ENCODE data around the gene SETSIP. TPM values are rescaled to one million over a fixed set of nuclear protein-coding genes. Genes with fewer than 3 reads are reported as not detected.
"Not testable (repeated sequence)": the region's sequence is repeated elsewhere in the genome, so short reads cannot be mapped to it uniquely, and the experiment has no call there.

Gene SETSIP
- total and polyA plus RNA-seq, 2 of the 8 experiments (the other 6 are each of a cell fraction or from before 2014, with no cell fraction given), result 0.14 TPM; not detected in 1

DNA sequence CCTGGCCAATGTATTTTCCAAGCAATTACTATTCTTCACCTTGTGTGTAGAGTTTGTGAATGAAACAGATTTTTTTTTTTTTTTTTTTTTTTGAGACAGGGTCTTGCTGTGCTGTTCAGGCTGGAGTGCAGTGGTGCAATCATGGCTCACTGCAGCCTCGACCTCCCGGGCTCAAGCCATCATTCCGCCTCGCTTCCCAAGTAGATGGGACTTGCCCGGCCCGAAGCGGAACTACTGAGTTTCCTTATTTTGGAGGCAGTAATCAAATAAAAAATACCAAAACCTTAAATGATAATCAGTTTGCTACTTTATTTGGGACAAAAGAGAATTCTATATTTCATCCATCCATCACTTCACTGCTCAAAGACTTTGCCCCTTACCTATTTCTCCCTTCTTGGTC lies 4.2 kb upstream of the SETSIP start (continued):
- no peak for TF ChIP-seq CBX5 (IDR thresholded peaks at IDR 0.05; ENCODE audit: low read depth, low read length)
- TF ChIP-seq RNF2 (IDR thresholded peaks at IDR 0.05; ENCODE audit: borderline replicate concordance, low read depth, low read length, missing control alignments, poor library complexity, severe bottlenecking), result no peak

DNA sequence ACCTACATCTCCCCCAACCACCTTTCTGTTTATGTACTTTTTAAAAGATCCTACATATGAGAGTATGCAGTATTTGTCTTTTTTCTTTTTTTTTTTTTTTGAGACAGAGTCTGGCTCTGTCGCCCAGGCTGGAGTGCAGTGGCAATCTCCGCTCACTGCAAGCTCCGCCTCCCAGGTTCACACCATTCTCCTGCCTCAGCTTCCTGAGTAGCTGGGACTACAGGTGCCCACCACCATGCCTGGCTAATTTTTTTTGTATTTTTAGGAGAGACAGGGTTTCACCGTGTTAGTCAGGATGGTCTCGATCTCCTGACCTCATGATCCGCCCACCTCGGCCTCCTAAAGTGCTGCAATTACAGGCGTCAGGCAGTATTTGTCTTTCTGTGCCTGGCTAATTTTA lies 2.9 kb upstream of the SETSIP start:
- H4K8ac ChIP-seq (ENCODE audit: extremely low read depth, insufficient read depth, low read length); DNase-seq (ENCODE audit: low read depth in 1 of 2, low spot score in 2 of 2); H3K27me3 ChIP-seq (replicated peaks in 1 of 4; ENCODE audit: control insufficient read depth in 3 of 4, extremely low read depth in 1 of 4, insufficient read depth in 3 of 4, low read length in 3 of 4); H2BK120ac ChIP-seq (replicated peaks; ENCODE audit: low read depth, low read length); H3K4me3 ChIP-seq (ENCODE audit: extremely low read depth in 1 of 4, insufficient read depth in 2 of 4, low read depth in 3 of 4, low read length in 4 of 4); H3K4ac ChIP-seq (replicated peaks; ENCODE audit: insufficient read length, low read depth, low read length); H3K36me3 ChIP-seq (ENCODE audit: control insufficient read depth in 2 of 4, insufficient read depth in 4 of 4, low read length in 3 of 4); H4K91ac ChIP-seq (replicated peaks; ENCODE audit: insufficient read length, low read length); H3K9me3 ChIP-seq (ENCODE audit: insufficient read depth in 2 of 2, low read depth in 1 of 2, low read length in 1 of 2); H2AK5ac ChIP-seq (ENCODE audit: low read depth, low read length); H3K79me1 ChIP-seq (ENCODE audit: low read depth, low read length); H4K20me1 ChIP-seq (replicated peaks in 1 of 2; ENCODE audit: control insufficient read depth in 1 of 2, insufficient read depth in 2 of 2, low read length in 2 of 2); H2AFZ ChIP-seq (ENCODE audit: low read length); H3K4me1 ChIP-seq (replicated peaks in 1 of 4; ENCODE audit: control insufficient read depth in 3 of 4, insufficient read depth in 4 of 4, low read length in 3 of 4); H3K9ac ChIP-seq (replicated peaks in 1 of 4; ENCODE audit: extremely low read depth in 1 of 4, low read depth in 3 of 4, low read length in 3 of 4); H2BK20ac ChIP-seq (ENCODE audit: low read length); H3K79me2 ChIP-seq (ENCODE audit: control insufficient read depth in 1 of 2, insufficient read depth in 2 of 2, low read length in 2 of 2); H2BK5ac ChIP-seq (ENCODE audit: low read depth, low read length); POLR2A ChIA-PET (ENCODE audit: partially characterized antibody); FAIRE-seq; H3K27ac ChIP-seq (ENCODE audit: low read depth, low read length); H3K23ac ChIP-seq (ENCODE audit: insufficient read length); H2BK15ac ChIP-seq (ENCODE audit: low read length); H4K5ac ChIP-seq (ENCODE audit: insufficient read length, low read depth, low read length); H3K18ac ChIP-seq (ENCODE audit: extremely low read depth, low read length); H3K23me2 ChIP-seq (ENCODE audit: low read depth, low read length); H3K4me2 ChIP-seq (ENCODE audit: insufficient read depth in 1 of 2, low read depth in 2 of 2, low read length in 2 of 2); H2BK12ac ChIP-seq (ENCODE audit: low read depth, low read length); H3K56ac ChIP-seq (replicated peaks; ENCODE audit: insufficient read length, low read depth, low read length); CTCF ChIA-PET (ENCODE audit: partially characterized antibody); H3K14ac ChIP-seq (ENCODE audit: insufficient read length): not testable (repeated sequence)
- 86% methylated on average over 5 of the region's 8 CpGs; no CpG with 5 or more reads in 1 of the 2 experiments for WGBS, 2 experiments (ENCODE audit: extremely low coverage in 1 of 2, insufficient coverage in 1 of 2, insufficient read length in 1 of 2, insufficient replicate concordance in 2 of 2, low coverage in 1 of 2, low lambda C conversion rate in 2 of 2, missing lambda C conversion rate in 1 of 2)

Data from H1 (cell line).